HG03196 (cell line): Measurements from ENCODE around the gene MRTFA.
"Not testable (repeated sequence)": the region's sequence is repeated elsewhere in the genome, so short reads cannot be mapped to it uniquely, and the experiment has no call there.

Experiments
- ATAC-seq: cut with Tn5 transposase; IDR thresholded peaks from one replicate; pipeline ENCODE4 v1.9.1; 2021; ENCODE audit not compliant: unreplicated experiment

MRTFA gene

GRCh38 chr22:40628354-40629042 lies 8.0 kb downstream of the MRTFA start:
- ATAC-seq: no peak

DNA sequence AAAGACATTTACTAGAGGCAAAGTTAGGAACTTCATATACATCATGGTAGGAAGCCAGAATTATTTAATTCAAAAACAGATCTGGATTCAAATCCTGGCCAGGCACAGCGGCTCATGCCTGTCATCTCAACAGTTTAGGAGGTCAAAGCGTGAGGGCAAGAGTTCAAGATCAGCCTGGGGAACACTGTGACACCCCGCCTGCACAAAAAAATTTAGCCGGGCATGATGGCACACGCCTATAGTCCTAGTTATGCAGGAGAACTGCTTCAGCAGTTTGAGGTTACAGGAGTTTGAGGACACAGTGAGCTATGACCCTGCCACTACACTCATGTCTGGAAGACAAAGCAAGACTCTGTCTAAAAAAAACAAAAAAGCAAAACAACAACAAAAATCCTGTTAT lies 8.9 kb downstream of the MRTFA start:
- no peak for ATAC-seq

DNA sequence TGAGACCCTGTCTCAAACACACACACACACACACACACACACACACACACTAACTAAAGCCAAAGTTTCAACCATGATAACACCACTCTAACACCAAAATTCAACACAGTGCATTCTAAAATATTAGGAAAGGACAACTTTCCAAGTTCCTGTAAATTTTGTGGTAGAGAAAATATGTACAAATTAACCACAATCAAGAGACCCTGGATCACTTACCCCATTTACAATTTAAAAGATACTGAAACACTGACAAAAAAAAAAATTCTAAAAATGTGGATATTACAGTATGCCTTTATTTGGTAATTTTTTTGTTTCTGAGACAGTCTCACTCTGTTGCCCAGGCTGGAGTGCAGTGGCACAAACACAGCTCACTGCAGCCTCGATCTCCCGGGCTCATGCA lies 9.7 kb downstream of the MRTFA start:
- no peak for ATAC-seq

DNA sequence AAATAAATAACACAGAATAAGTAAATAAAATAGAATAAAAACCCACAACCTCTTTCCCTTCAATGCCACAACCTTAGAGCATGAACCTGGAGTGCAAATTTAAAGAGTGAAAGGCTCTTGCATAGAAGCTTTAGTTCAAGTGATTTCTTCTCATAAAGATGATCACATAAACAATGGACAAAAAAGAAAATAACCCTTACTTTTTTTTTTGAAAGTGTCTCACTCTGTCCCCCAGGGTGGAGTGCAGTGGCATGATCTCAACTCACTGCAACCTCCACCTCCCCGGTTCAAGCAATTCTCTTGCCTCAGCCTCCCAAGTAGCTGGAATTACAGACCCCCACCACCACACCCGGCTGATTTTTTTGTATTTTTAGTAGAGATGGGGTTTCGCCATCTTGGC lies 10.7 kb downstream of the MRTFA start:
- not testable (repeated sequence) for ATAC-seq

DNA sequence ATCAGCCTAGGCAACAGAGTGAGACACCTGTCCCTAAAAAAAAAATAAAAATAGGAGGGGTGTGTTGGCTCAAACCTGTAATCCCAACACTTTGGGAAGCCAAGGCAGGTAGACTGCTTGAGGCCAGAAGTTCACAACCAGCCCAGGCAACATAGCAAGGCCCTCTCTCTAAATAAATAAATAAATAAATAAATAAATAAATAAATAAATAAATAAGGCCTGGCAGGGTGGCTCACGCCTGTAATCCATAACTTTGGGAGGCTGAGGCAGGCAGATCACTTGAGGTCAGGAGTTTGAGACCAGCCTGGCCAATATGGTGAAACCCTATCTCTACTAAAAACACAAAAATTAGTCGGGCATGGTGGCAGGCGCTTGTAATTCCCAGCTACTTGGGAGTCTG lies 11.2 kb downstream of the MRTFA start:
- not testable (repeated sequence) for ATAC-seq

GRCh38 chr22:40624770-40625169 lies 11.7 kb downstream of the MRTFA start:
- ATAC-seq: no peak

GRCh38 chr22:40621309-40622151 lies 15.0 kb downstream of the MRTFA start:
- ATAC-seq: no peak

GRCh38 chr22:40620464-40621046 lies 16.0 kb downstream of the MRTFA start:
- ATAC-seq: no peak

- no peak for ATAC-seq
Measured at GRCh38 chr22:40618400-40618799, 18.1 kb downstream of the MRTFA start.

DNA sequence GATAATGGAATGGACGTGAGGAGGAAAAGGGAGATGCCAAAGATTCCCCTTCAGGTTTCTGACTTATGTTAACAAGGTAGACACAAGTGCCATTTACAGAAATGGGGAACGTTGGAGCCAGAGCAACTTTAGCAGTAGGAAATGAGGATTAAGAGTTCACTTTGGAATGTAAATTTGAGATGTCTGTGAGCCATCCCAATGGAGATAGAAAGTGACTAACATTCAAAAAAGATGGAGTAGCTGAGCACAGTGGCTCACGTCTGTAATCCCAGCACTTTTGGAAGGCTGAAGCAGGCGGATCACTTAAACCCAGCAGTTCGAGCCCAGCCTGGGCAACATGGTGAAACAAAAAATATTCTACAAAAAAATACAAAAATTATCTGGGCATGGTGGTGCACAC lies 19.9 kb downstream of the MRTFA start:
- no peak for ATAC-seq

DNA sequence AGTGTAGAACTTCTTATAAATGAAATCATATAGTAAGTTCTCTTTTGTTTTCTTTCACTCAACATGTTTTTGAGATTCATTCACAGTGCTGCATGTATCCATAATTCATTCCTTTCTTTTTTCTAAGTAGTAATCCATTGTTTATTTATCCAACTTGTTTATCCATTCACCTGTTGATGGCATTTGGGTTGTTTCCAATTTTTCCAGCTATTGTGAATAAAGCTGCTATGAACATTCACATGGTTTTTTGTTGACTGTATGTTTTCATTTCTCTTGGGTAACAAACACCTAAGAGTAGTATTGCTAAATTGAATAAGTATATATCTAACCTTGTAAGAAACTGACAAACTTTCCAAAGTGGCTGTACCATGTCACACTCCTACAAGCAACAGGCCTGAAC lies 23.5 kb downstream of the MRTFA start:
- ATAC-seq: no peak

DNA sequence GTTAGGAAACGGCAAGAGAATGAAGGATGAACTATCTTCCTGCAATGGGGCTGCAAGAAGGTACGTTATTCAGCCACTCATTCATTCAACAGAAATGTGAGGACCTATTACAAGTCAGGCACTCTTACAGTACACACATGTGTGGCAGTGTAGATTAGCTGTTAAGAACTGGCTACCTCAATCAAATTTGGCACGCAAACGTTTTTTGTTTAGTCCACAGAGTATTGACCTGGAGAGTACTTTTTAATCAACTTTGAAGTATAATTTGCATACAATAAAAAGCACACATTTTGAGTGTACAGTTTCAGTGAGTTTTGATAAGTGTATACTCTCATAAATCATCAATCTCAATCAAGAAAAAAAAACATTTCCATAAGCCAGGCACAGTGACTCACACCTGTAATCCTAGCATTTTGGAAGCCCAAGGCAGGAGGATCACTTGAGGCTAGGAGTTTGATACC lies 24.2 kb downstream of the MRTFA start:
- ATAC-seq: no peak

DNA sequence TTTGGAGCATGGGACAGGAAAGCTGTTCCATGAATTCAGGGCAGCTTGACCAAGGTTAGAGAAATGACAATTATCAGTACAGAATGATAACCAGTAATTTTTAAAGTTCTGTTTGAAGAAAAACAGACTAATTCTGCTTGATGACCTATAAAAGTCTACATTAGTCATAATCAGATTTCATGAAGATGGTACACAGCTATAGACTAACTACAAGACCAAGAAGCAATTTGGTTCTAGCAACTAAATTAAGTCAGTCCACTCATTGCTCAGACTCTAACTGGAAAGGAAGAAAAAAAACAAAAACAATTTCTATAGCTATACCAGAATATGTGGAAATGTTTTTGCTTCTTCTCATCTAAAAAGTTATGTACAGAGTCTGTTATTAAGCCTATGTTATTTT lies 24.9 kb downstream of the MRTFA start:
- ATAC-seq: no peak

DNA sequence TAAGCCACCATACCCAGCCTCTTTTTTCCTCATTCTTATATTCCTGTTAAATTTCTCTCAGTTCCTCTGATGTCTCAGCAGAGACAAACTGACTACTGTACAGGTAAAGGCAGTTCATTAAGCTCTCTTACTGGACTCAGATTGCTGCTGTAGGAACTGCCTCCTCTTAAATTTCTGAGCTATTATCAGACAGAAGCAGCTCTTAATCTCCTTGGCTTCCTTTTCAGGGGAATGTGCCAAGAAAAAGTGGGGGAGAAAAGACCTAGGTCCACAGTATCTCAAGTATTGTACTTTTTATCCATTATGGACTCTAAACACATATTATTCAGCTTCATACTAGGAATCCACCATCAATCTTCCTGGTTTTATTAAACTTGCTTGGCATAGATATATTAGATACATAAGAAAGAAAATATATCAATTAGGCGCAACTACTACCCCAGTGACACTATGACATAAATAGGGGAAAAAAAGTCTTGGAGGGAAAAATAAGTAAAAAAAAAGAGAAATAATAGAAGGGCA lies 26.1 kb downstream of the MRTFA start:
- ATAC-seq: no peak

DNA sequence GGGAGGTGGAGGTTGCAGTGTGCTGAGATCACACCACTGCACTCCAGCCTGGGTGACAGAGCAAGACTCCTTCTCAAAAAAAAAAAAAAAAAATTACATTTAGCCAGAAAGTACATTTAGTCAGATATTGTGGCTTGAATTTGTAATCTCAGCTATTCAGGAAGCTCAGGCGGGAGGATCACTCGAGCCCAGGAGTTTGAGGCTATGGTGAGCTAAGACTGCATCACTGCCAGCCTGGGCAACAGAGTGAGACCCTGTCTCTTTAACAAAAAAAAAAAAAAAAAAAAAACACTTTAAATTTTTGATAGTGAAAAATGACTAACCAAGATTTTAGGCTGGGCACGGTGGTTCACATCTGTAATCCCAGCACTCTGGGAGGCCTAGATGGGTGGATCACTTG lies 27.3 kb downstream of the MRTFA start:
- no peak for ATAC-seq

- ATAC-seq: no peak
Measured at GRCh38 chr22:40607506-40607905, 29.0 kb downstream of the MRTFA start.

GRCh38 chr22:40606306-40606705 lies 30.2 kb downstream of the MRTFA start:
- ATAC-seq: no peak

GRCh38 chr22:40605761-40606160 lies 30.8 kb downstream of the MRTFA start:
- no peak for ATAC-seq

DNA sequence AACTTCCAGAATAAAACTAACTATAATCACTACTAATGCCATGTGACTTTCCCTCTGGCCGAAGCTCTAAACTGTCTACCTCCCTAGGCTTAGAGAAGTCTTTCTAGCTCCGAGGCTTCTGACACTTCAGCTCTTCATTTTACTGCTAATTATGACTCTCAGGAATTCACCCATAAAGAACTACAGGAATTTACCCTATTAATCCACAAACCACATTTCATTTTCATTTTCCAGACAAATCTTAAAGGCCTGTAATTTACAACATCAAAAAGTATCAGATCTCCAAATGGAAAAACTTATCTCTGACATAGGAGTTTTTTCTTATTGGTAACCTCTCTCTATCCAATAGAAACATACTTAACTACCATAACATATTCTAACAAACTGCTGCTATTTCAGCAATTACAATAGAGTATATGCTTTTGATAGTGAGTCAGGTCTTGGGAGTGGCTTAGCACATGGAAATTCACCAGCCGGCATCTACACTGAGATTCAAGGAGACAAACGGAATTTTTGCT lies 33.4 kb downstream of the MRTFA start:
- ATAC-seq: no peak

DNA sequence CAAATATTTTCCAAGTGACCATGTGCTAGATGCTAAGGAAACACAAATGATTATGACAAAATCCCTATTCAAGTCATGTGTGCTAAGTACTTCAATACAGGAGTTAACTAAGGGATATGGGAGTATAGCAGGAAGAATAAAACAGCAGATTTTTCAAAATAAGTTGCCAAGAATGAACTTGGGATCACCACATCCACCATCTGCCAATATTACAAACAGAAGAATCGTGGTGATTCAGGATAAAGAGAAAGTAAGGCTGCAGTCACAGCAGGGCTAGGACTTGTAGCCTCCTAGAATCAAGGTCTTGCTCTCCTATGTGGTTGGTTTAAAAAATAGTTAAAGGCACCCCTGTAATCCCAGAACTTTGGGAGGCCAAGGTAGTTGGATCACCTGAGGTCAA lies 34.3 kb downstream of the MRTFA start:
- ATAC-seq: no peak

- ATAC-seq: no peak
Measured at GRCh38 chr22:40599731-40600130, 36.8 kb downstream of the MRTFA start.

GRCh38 chr22:40598712-40599111 lies 37.8 kb downstream of the MRTFA start:
- not testable (repeated sequence) for ATAC-seq
